GM23338 (cell line): ENCODE measurements around the gene TEX51.

Experiments
- CREB1 ChIP-seq: fragments of 250-450 bp; sonication (Bioruptor Pico); IDR thresholded peaks from 2 replicates; pipeline ENCODE4 v1.5.0; 2020; ENCODE audit warnings: low read depth, mild to moderate bottlenecking, moderate library complexity
- CTCF ChIP-seq, 2 experiments: fragments of 200-600 bp in 1 of 2; sonication (generic) in 1 of 2; conservative IDR thresholded peaks; 2 replicates each; pipeline versions ENCODE4 v1.5.1 to v1.6.1; 2016 to 2017; ENCODE audit warnings: antibody characterized with exemption in 2 of 2, low read depth in 2 of 2, mild to moderate bottlenecking in 2 of 2, moderate library complexity in 1 of 2
- ETS1 ChIP-seq: IDR thresholded peaks from 2 replicates; pipeline ENCODE4 v1.6.1; 2016; ENCODE audit warnings: antibody characterized with exemption
- EZH2 ChIP-seq: fragments of 200-600 bp; sonication (generic); IDR thresholded peaks from one replicate; pipeline ENCODE4 v1.8.0; 2017; ENCODE audit warnings: antibody characterized with exemption, mild to moderate bottlenecking, low read depth; ENCODE audit not compliant: unreplicated experiment
- EZH2phosphoT487 ChIP-seq: fragments of 200-600 bp; sonication (generic); IDR thresholded peaks from one replicate; pipeline ENCODE4 v1.8.1; 2018; ENCODE audit warnings: antibody characterized with exemption; ENCODE audit not compliant: unreplicated experiment
- POLR2AphosphoS5 ChIP-seq: IDR thresholded peaks from 2 replicates; pipeline ENCODE4 v1.6.1; 2016; ENCODE audit warnings: antibody characterized with exemption, low read depth
- REST ChIP-seq: IDR thresholded peaks from one replicate; pipeline ENCODE4 v1.6.1; 2018; ENCODE audit warnings: antibody characterized with exemption; ENCODE audit not compliant: unreplicated experiment
- ZNF331 ChIP-seq: fragments of 250-450 bp; sonication (Bioruptor Pico); IDR thresholded peaks from 2 replicates; pipeline ENCODE4 v1.5.0; 2020; ENCODE audit warnings: low read depth, mild to moderate bottlenecking, moderate library complexity

GRCh38 chr2:126855606-126856005 lies 43.1 kb upstream of the TEX51 start:
- no peak for TF ChIP-seq CTCF (conservative IDR thresholded peaks at IDR 0.05; ENCODE audit: low read depth in 2 of 2)
- TF ChIP-seq EZH2 = no peak
- no peak for TF ChIP-seq REST
- TF ChIP-seq POLR2AphosphoS5 = no peak
- no peak for TF ChIP-seq EZH2phosphoT487
- no peak for TF ChIP-seq ZNF331
- TF ChIP-seq CREB1 = no peak
- no peak for TF ChIP-seq ETS1
